CD4-positive, alpha-beta T cell treated with Interleukin-17A for 1 hour (primary cell): ENCODE data around the gene TEX2.
A peak's percentile ranks its signal among the peaks of the same experiment; 100 is the strongest.
"Not testable (repeated sequence)": the region's sequence is repeated elsewhere in the genome, so short reads cannot be mapped to it uniquely, and the experiment has no call there.

Experiments used
- DNase-seq: peaks from one replicate; pipeline ENCODE4 v3.0.0-alpha.2; 2020

Gene TEX2

GRCh38 chr17:64238449-64238848, 24.6 kb downstream of the TEX2 start:
- DNase-seq = not testable (repeated sequence)

DNA sequence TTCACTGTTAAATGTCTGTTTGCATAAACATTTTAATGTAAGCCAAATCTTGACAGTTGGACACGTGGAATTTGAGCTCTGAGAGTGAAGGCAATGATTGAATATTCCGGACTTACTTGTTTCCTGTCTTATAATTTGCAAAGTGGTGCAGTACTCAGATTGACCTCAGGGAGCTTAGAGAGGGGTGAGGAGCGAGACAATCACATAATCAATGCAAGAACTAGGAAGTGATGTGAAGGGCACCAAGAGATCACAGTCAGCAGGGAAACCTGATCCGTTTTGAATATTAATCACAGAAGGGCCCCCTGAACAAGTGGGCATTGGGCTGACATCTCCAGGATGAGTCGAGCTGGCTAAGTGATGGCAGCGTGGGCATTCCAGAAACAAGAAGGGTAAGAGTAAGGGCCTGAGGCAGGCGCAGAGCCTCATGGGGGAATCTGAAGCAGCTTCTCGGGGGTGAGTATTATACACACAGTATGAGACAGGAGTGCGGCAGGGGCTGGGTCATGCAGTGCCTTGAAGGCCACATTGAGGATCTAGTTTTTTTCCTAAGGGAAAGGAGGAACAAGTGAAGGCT, 26.1 kb downstream of the TEX2 start:
- DNase-seq = no peak

GRCh38 chr17:64234961-64235360, 28.1 kb downstream of the TEX2 start:
- no peak for DNase-seq

- DNase-seq = no peak
These were observed 30.4 kb downstream of the TEX2 start for GRCh38 chr17:64232466-64233262.

DNA sequence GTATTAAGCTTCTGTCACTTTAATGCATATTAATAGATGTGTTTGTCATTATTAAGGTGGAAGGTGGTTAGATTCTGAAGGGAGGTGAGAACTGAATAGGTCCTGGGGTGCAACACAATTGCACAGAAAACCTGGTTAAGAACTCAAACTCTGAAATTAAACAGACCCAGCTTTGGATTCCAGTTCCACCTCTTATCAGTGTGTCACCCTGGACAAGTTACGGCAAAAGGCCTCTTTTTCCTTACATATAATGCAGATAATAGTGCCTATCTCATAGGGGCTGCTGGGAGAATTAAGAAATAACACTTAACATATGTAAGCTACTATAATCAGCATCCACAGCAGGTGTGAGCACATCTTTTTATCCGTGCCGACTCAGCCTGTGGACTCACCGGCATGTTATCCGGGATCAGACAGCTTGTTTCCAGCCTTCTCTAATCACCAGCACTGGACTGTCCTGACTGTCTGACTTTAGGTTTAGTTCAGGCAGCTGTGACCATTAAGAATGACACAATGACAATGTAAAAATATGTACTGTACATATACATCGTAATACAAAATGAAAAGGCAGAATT, 31.4 kb downstream of the TEX2 start:
- DNase-seq = no peak

DNA sequence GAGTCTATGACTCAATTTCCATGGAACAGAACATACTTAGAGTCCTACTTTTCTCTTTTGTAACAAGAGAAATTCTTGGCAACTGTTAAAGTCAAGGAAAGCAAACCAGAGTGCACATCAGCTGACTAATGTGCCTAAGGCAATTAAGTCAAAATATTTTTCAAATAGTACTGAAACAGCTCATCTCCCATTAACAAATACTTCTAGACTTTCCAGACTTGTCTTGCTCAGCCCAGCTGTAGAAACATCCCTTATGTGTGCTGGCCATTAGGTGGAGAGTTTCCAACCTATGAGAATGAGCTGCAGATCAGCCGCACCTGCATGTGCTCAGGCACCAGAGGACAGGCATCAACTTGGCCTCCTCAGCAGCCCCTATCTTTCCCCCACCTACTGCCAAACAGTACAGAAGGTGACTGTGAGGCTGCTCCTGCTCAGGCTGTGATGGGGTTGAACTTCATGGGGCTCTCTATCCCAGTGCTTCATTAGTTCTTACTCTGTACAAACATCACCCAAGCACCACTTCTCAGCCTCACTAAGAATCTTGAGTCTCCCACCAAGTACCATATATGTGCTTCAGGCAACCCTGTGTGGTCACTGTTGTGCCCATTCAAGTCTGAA, 32.2 kb downstream of the TEX2 start:
- DNase-seq = no peak

DNA sequence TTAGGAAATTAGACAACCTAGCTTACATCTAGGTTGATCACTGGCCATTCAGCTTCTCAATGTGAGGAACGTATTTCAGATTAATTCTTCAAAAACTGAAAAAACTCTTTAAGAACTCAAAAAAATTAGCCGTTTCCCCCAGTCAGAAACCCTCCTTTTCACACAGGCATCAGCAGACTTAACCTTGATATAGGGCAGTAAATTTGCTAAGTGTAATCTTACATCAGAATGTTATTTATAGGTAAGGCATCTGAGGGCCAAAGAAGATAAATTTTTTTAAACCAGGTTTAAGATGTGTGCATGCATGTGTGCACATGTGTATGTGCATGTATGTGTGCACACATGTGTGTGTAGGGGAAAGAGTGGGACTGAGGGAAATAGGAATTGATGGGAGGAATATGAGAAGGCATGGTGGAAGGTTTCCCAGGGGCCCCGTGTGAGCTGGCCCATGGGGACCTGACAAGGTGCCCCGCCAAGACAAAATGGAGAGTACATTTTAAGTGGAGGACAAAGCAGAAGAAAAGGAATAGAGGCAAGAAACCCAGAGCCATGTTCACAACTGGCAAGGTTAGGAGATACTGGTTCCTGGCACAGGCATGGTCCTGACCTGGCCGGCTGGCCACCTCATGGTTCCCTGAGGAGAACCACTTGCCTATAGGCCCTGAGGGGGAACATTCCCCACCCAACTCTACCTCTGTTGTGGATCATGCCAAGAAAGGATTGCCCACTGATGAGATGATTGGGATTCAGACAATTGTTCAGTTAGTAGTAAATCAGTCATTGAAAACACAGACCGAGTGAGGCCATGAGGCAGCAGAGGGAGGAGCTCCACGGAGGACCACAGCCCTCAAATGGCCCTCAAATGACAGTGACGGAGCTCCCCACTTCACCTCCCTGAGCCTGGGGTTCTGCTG, 33.0 kb downstream of the TEX2 start:
- no peak for DNase-seq

GRCh38 chr17:64226132-64226531, 36.9 kb downstream of the TEX2 start:
- DNase-seq = no peak

DNA sequence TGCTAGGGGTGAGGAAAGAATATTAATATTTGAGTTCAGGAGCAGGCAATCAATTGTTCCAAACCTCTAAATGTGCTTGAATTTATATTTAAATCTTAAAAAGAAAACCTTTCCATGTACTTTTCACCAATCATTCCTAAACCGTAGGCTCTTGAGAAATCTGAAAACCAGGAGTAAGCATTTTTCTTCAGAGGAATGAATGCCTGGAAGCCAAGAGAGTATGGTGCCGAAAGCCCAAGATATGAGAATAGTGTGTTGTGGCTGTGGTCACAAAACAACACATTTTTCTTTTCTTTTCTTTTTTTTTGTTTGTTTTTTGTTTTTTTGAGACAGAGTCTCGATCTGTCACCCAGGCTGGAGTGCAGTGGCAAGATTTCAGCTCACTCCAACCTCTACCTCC, 37.6 kb downstream of the TEX2 start:
- no peak for DNase-seq

DNA sequence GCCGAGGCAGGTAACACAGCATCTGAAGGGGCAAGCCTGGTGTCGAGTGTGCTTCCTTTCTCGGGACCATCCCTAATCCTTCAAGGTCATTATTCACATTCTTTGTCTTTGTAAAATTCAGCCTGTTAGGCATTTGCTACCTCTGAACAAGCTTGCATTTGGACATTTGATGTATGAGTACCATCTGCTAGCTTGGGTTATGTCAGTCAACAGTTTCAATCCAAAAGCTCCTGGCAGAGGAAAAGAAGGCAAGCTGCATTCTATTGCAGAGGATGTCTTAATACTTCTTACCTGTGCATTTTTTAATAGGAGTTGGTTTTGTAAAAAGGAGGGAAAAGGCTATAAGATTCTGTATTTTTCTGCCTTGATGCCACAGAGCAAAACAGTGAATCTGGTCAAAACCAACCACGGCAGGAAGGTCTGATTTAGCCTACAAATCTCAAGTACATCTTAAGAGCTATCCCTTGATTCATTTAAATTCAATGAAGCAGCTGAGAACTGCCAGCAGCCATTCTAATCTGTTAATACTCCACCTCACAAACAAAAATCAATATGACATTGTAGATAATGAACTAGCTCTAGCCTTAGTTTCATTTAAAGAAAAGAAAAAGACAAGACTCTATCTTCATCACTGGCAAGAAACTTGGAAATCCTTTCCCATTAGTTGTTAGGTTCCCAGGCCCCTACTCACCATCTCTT, 39.0 kb downstream of the TEX2 start:
- DNase-seq = no peak

- DNase-seq = no peak
These were observed 39.8 kb downstream of the TEX2 start for GRCh38 chr17:64223283-64223682.

GRCh38 chr17:64221679-64222078, 41.4 kb downstream of the TEX2 start:
- DNase-seq = no peak

GRCh38 chr17:64220604-64221003, 42.5 kb downstream of the TEX2 start:
- not testable (repeated sequence) for DNase-seq

- no peak for DNase-seq
These were observed 43.5 kb downstream of the TEX2 start for GRCh38 chr17:64219571-64219970.

DNA sequence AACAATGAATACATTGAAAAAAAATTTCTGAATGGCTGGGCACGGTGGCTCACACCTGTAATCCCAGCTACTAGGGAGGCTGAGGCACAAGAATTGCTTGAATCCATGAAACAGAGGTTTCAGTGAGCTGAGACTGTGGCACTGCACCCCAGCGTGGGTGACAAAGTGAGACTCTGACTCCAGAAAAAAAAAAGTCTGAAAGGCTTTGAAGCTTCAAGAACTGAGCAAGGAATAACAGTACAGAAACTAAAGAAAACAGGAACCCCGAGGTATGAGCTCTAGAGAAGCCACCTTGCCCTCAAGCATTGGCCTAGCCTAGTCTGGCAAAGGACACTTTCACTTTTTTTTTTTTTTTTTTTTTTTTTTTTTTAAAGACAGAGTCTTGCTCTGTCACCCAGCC, 45.0 kb downstream of the TEX2 start:
- DNase-seq = peak; percentile 10

DNA sequence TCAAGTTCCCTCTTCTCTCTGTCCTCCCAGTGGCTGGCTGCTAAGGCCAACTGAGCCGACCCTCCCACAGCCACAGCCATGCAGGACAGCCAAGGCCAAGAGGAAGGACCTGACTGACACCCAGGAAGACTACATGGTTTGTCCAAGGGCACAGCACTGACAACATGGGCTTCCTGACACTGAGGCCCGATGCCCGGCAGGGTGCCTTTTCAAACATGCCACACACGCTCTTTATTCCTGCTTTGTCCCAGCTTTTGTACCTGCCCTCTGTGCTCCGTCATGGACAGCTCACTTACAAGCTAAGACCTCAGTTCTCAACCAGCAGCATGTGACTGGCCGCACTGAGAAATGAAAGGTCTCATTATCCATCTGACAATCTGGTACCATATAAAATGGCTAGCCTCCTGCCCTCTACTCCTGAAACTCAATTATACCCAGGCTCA, 45.8 kb downstream of the TEX2 start:
- DNase-seq = no peak

DNA sequence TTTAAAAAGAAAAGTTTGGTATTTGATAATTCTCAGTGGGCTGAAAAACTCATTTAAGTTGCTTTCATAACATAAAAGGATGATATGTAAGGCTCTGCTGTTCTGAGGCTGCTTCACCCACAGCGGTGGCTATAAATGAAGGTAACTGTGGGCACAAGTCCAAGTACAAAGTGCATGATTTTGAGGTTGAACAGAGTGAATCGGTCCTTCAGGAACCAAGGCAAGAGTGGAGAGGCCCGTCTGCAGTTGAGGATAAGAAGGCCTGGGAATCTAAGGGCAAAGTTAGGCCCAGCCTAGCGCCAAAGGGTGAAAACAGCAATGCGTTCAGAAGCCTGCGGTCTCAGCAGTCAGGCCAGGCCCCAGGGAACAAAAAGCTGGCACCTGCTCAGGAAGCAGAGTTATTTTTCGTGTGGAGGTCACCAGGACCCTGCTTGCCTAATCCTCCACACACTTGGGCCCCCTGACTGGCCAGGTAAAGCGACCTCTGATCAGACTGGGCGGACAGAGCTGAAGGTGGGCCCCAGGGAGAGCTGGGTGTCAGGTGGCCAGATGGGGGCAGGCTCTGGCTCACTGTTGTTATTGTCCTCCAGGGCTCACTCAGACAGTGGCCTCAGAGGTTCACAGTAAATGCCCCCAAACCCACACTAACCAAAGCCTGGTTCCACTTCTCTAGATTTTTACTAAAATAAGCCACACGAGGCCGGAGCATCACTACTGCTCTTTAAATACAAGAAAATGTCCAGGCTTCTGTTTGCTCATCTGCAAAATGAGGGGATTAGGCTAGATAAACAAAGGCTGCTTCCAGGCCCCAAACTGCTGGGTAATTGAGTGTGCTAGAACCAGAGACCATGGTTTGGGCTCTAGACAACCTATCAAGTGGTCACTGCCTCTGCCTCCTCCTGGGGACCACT, 46.5 kb downstream of the TEX2 start:
- no peak for DNase-seq

- DNase-seq = no peak
These were observed 47.1 kb downstream of the TEX2 start for GRCh38 chr17:64216000-64216337.

- DNase-seq = no peak
These were observed 48.1 kb downstream of the TEX2 start for GRCh38 chr17:64214950-64215349.

- DNase-seq = no peak
These were observed 48.9 kb downstream of the TEX2 start for GRCh38 chr17:64213995-64214811.
